Caco-2 (cell line): ENCODE measurements around the gene AZI2. TPM values are rescaled to one million over a fixed set of nuclear protein-coding genes. Genes with fewer than 3 reads are reported as not detected.

Experiments used
- BruUV-seq: library from RNA; stranded (reverse); fragments of 400-500 nt; replicated peaks from 2 replicates; lab custom pipeline; 2021; lab: Mats Ljungman, UMichigan
- CTCF ChIA-PET: fragments of 300-600 bp; sonication (Branson Sonifier 250); formaldehyde crosslinking; loops from one replicate; lab custom pipeline; 2022; ENCODE audit warnings: antibody characterized with exemption; lab: Charles Lee
- POLR2A ChIA-PET: fragments of 300-600 bp; sonication (Branson Sonifier 250); formaldehyde crosslinking; loops from one replicate; lab custom pipeline; 2022; ENCODE audit warnings: antibody characterized with exemption; lab: Charles Lee
- DNase-seq, 2 experiments: peaks; one replicate each; pipeline versions ENCODE4 v3.0.0 to v3.0.0-alpha.2; 2020 to 2022
- H3K27me3 ChIP-seq: replicated peaks from 2 replicates; pipeline ENCODE4 v1.6.0; 2011; ENCODE audit warnings: low read length; ENCODE audit not compliant: control insufficient read depth, insufficient read depth
- H3K36me3 ChIP-seq: 2 replicates; pipeline ENCODE4 v1.5.1; 2011; ENCODE audit warnings: low read length; ENCODE audit not compliant: control insufficient read depth, insufficient read depth
- H3K4me1 ChIP-seq: fragments of 250-450 bp; sonication (Bioruptor Pico); 2 replicates; pipeline ENCODE4 v1.5.1; 2020; ENCODE audit warnings: mild to moderate bottlenecking
- H3K4me3 ChIP-seq: 2 replicates; pipeline ENCODE4 v1.5.1; 2011; ENCODE audit warnings: low read depth, mild to moderate bottlenecking, control low read depth, low read length
- H3K9me3 ChIP-seq: fragments of 250-450 bp; sonication (Bioruptor Pico); 2 replicates; pipeline ENCODE4 v1.5.1; 2020; ENCODE audit warnings: mild to moderate bottlenecking, moderate library complexity
- H3K27ac Mint-ChIP-seq: one replicate; pipeline ENCODE4 v1.8.0; 2022; ENCODE audit warnings: mixed read lengths; ENCODE audit not compliant: unreplicated experiment
- H3K27me3 Mint-ChIP-seq: one replicate; pipeline ENCODE4 v1.8.0; 2022; ENCODE audit warnings: mixed read lengths; ENCODE audit not compliant: insufficient read depth, unreplicated experiment
- H3K36me3 Mint-ChIP-seq: one replicate; pipeline ENCODE4 v1.8.0; 2022; ENCODE audit warnings: mild to moderate bottlenecking, mixed read lengths; ENCODE audit not compliant: insufficient read depth, unreplicated experiment
- H3K4me1 Mint-ChIP-seq: one replicate; pipeline ENCODE4 v1.8.0; 2022; ENCODE audit warnings: low read depth, mixed read lengths; ENCODE audit not compliant: unreplicated experiment
- H3K4me3 Mint-ChIP-seq: one replicate; pipeline ENCODE4 v1.8.0; 2022; ENCODE audit warnings: mild to moderate bottlenecking, moderate library complexity, mixed read lengths; ENCODE audit not compliant: unreplicated experiment
- H3K9me3 Mint-ChIP-seq: one replicate; pipeline ENCODE4 v1.8.0; 2022; ENCODE audit warnings: mixed read lengths; ENCODE audit not compliant: unreplicated experiment
- intact Hi-C: fragments of 100-400 bp; cut with micrococcal nuclease; formaldehyde crosslinking; loops from one replicate; pipeline ENCODE4 v1.10.0; 2022; ENCODE audit not compliant: unreplicated experiment
- total RNA-seq: library from RNA; stranded (reverse); gene quantifications from 2 replicates; pipeline ENCODE4 v1.2.3, GENCODE V29; 2022
- TF ChIP-seq, protein P1 (sequence below), 2 experiments: fragments of 200-600 bp in 1 of 2; IDR thresholded peaks; 1 replicate in 1 of 2; 2 replicates in 1 of 2; pipeline versions ENCODE4 v1.5.1 to v1.8.0; 2011 to 2022; ENCODE audit warnings: antibody characterized with exemption in 1 of 2, control low read depth in 1 of 2, inconsistent platforms in 1 of 2, low read depth in 1 of 2, low read length in 1 of 2, mild to moderate bottlenecking in 1 of 2, moderate library complexity in 1 of 2; ENCODE audit not compliant: insufficient read depth in 1 of 2, severe bottlenecking in 1 of 2, unreplicated experiment in 1 of 2

The AZI2 gene
- total RNA-seq, 1 experiment from 2014 or later = 57.4 TPM

DNA sequence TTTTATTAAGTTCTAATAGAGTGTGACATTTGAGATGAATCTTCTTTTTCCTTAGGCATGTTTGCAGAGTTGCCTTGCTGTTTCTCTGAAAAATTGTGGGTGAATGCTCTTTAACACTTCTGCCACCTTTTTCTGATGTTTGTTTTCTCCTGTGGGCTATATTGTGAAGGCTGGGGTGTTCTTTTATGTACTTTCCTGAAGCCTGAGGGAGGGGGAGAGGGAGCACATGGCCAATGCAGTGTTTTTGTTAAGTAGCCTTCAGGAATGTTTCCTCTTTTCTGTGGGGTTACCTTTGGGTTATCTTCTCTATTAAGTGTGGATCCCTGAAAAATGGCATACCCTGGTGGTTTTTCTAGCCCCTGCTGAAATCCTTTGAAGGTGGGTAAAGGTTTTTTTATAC lies 57.0 kb downstream of the AZI2 start:
- no peaks in the 10 kb centered on the region for H3K36me3 Mint-ChIP-seq
- CTCF ChIA-PET = no interaction called here
- no peaks in the 10 kb centered on the region for H3K9me3 Mint-ChIP-seq
- POLR2A ChIA-PET = no interaction called here
- no peak overlapping the region for H3K4me3 ChIP-seq
- no TSS peak for BruUV-seq
- DNase-seq = no peak
- no peaks in the 10 kb centered on the region for H3K36me3 ChIP-seq
- H3K27me3 ChIP-seq = no peaks in the 10 kb centered on the region
- TF ChIP-seq, protein P1, sequence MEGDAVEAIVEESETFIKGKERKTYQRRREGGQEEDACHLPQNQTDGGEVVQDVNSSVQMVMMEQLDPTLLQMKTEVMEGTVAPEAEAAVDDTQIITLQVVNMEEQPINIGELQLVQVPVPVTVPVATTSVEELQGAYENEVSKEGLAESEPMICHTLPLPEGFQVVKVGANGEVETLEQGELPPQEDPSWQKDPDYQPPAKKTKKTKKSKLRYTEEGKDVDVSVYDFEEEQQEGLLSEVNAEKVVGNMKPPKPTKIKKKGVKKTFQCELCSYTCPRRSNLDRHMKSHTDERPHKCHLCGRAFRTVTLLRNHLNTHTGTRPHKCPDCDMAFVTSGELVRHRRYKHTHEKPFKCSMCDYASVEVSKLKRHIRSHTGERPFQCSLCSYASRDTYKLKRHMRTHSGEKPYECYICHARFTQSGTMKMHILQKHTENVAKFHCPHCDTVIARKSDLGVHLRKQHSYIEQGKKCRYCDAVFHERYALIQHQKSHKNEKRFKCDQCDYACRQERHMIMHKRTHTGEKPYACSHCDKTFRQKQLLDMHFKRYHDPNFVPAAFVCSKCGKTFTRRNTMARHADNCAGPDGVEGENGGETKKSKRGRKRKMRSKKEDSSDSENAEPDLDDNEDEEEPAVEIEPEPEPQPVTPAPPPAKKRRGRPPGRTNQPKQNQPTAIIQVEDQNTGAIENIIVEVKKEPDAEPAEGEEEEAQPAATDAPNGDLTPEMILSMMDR (IDR thresholded peaks at IDR 0.05; ENCODE audit: insufficient read depth in 1 of 2, low read depth in 1 of 2, low read length in 1 of 2, severe bottlenecking in 1 of 2, unreplicated experiment in 1 of 2) = no peak
- H3K4me3 Mint-ChIP-seq = no peak overlapping the region
- no peaks in the 10 kb centered on the region for H3K27me3 Mint-ChIP-seq
- intact Hi-C loops = no loop called here
- no peaks in the 10 kb centered on the region for H3K9me3 ChIP-seq
- H3K27ac Mint-ChIP-seq = no peak overlapping the region
- no peaks in the 10 kb centered on the region for H3K4me1 ChIP-seq
- H3K4me1 Mint-ChIP-seq = no peaks in the 10 kb centered on the region

DNA sequence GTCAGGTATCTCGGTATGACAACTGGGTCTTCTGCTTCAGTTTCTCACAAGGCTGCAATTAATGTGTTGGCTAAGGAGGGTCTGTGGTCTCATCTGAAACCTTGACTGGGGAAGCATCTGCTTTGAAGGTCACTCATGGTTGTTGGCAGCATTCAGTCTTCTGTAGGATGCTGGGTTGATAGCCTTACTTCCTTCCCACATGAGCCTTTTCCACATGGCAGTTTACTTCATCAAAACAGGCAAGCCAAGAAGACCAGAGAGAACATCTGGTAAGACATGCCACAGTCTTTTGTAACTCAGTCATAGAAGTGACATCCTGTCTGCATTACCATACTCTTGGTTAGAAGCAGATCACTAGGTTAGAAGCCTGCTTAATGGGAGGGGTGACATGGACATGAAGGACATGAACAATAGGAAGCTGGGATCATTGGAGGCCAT lies 57.7 kb downstream of the AZI2 start:
- Histone ChIP-seq H3K4me3 (no peak overlapping the region), H3K36me3 (no peaks in the 10 kb centered on the region), H3K27me3 (no peaks in the 10 kb centered on the region), H3K9me3 (no peaks in the 10 kb centered on the region), H3K4me1 (no peaks in the 10 kb centered on the region)
- CTCF ChIA-PET = no interaction called here
- BruUV-seq = no TSS peak
- intact Hi-C loops = no loop called here
- Mint-ChIP-seq H3K4me1 (no peaks in the 10 kb centered on the region), H3K9me3 (no peaks in the 10 kb centered on the region), H3K27me3 (no peaks in the 10 kb centered on the region), H3K4me3 (no peak overlapping the region), H3K27ac (no peak overlapping the region), H3K36me3 (no peaks in the 10 kb centered on the region)
- TF ChIP-seq, protein P1 (IDR thresholded peaks at IDR 0.05; ENCODE audit: insufficient read depth in 1 of 2, low read depth in 1 of 2, low read length in 1 of 2, severe bottlenecking in 1 of 2, unreplicated experiment in 1 of 2) = no peak
- POLR2A ChIA-PET = no interaction called here
- no peak for DNase-seq

DNA sequence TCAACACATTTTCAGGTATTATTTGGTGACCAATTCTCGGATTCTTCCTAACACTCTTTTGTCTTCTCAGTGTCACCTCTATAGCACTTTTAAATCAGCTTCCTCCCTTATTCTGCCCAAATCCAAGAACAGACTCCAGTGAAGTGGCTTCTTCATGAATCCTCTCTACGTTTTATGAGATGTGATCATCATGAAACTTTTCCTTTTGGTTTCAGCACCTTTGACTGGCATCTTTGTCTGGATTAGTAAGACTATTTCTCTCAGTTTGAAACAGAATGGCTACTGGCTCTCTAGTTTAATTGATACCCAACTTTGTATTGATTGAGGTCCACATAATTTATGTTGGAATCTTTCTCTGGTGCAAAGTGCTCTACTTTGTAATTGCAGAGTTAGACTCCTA lies 61.6 kb downstream of the AZI2 start:
- no peaks in the 10 kb centered on the region for H3K9me3 Mint-ChIP-seq
- no peak overlapping the region for H3K4me3 Mint-ChIP-seq
- no peaks in the 10 kb centered on the region for H3K27me3 ChIP-seq
- peaks cover 6% of the 10 kb centered on the region for H3K36me3 Mint-ChIP-seq
- H3K4me1 Mint-ChIP-seq = no peaks in the 10 kb centered on the region
- DNase-seq = no peak
- H3K36me3 ChIP-seq = no peaks in the 10 kb centered on the region
- intact Hi-C loops = loop anchor here (2.0 kb wide), 1 partner anchor 210 kb away; no protein-coding TSS in a partner anchor
- BruUV-seq = no TSS peak
- no peak overlapping the region for H3K4me3 ChIP-seq
- ChIA-PET POLR2A (no interaction called here), CTCF (interaction anchor here (1.0 kb wide), 1 partner anchor 575 kb away, joined by 7 read pairs; no protein-coding TSS in a partner anchor)
- TF ChIP-seq, protein P1 (IDR thresholded peaks at IDR 0.05; ENCODE audit: insufficient read depth in 1 of 2, low read depth in 1 of 2, low read length in 1 of 2, severe bottlenecking in 1 of 2, unreplicated experiment in 1 of 2) = no peak
- no peak overlapping the region for H3K27ac Mint-ChIP-seq
- no peaks in the 10 kb centered on the region for H3K4me1 ChIP-seq
- H3K27me3 Mint-ChIP-seq = no peaks in the 10 kb centered on the region
- no peaks in the 10 kb centered on the region for H3K9me3 ChIP-seq
